IMR-90 (cell line): ENCODE data around the gene IRF2BP2. TPM values are rescaled to one million over a fixed set of nuclear protein-coding genes. Genes with fewer than 3 reads are reported as not detected.

Experiments
- ATAC-seq: fragments of 200-7000 bp; cut with Tn5 transposase; 2 replicates; pipeline ENCODE4 v1.9.1; 2020; ENCODE audit warnings: low read depth, mild to moderate bottlenecking, moderate library complexity
- BruUV-seq: library from RNA; stranded (reverse); fragments of 400-500 nt; replicated peaks from 2 replicates; lab custom pipeline; 2021; lab: Mats Ljungman, UMichigan
- CTCF ChIA-PET: fragments of 300-600 bp; formaldehyde crosslinking; extraction: SDS; loops from one replicate; lab custom pipeline; 2021; ENCODE audit warnings: antibody characterized with exemption; lab: Yijun Ruan, JAX
- POLR2A ChIA-PET: fragments of 300-600 bp; sonication (Branson Sonifier 250); formaldehyde crosslinking; loops from one replicate; lab custom pipeline; 2022; ENCODE audit warnings: antibody characterized with exemption; ENCODE audit not compliant: unreplicated experiment; lab: Charles Lee
- DNase-seq: peaks from one replicate; pipeline ENCODE4 v3.0.0; 2013
- H2AFZ ChIP-seq: replicated peaks from 2 replicates; pipeline ENCODE3; 2013; ENCODE audit warnings: low read length, mild to moderate bottlenecking; ENCODE audit not compliant: poor library complexity
- H2AK5ac ChIP-seq: 2 replicates; pipeline ENCODE4 v1.6.1; 2013; ENCODE audit warnings: low read depth, low read length, inconsistent platforms
- H2AK9ac ChIP-seq: replicated peaks from 2 replicates; pipeline ENCODE3; 2013; ENCODE audit warnings: mild to moderate bottlenecking, low read depth, low read length, moderate library complexity; ENCODE audit not compliant: poor library complexity
- H2BK120ac ChIP-seq: 2 replicates; pipeline ENCODE4 v1.6.1; 2013; ENCODE audit warnings: low read depth, low read length, inconsistent platforms
- H2BK15ac ChIP-seq: 3 replicates; pipeline ENCODE4 v1.6.1; 2013; ENCODE audit warnings: low read depth, low read length, inconsistent platforms
- H2BK20ac ChIP-seq: 2 replicates; pipeline ENCODE4 v1.6.1; 2013; ENCODE audit warnings: low read depth, mild to moderate bottlenecking, inconsistent platforms, low read length, moderate library complexity
- H2BK5ac ChIP-seq: 2 replicates; pipeline ENCODE4 v1.6.1; 2013; ENCODE audit warnings: mild to moderate bottlenecking, low read depth, low read length, inconsistent platforms; ENCODE audit not compliant: poor library complexity, severe bottlenecking
- H3K14ac ChIP-seq: replicated peaks from 2 replicates; pipeline ENCODE4 v1.6.1; 2013; ENCODE audit warnings: low read depth, low read length, inconsistent platforms
- H3K18ac ChIP-seq: 2 replicates; pipeline ENCODE4 v1.6.1; 2013; ENCODE audit warnings: low read depth, low read length, control low read depth
- H3K23ac ChIP-seq: 2 replicates; pipeline ENCODE4 v1.6.1; 2013; ENCODE audit warnings: low read depth, low read length, inconsistent platforms
- H3K27ac ChIP-seq: 2 replicates; pipeline ENCODE4 v1.5.1; 2013; ENCODE audit warnings: mild to moderate bottlenecking, control low read depth, low read length; ENCODE audit not compliant: insufficient read depth
- H3K27me3 ChIP-seq: 2 replicates; pipeline ENCODE4 v1.6.1; 2013; ENCODE audit warnings: low read length; ENCODE audit not compliant: control insufficient read depth, insufficient read depth
- H3K36me3 ChIP-seq: 2 replicates; pipeline ENCODE4 v1.6.1; 2013; ENCODE audit warnings: low read length, mixed read lengths; ENCODE audit not compliant: control insufficient read depth, insufficient read depth
- H3K4ac ChIP-seq: 2 replicates; pipeline ENCODE4 v1.6.1; 2013; ENCODE audit warnings: low read depth, low read length, inconsistent platforms
- H3K4me1 ChIP-seq: 2 replicates; pipeline ENCODE4 v1.6.1; 2013; ENCODE audit warnings: low read length, mixed read lengths; ENCODE audit not compliant: control insufficient read depth, insufficient read depth
- H3K4me2 ChIP-seq: 2 replicates; pipeline ENCODE4 v1.6.1; 2013; ENCODE audit warnings: low read depth, mild to moderate bottlenecking, control low read depth, low read length, moderate library complexity
- H3K4me3 ChIP-seq: 2 replicates; pipeline ENCODE4 v1.5.1; 2013; ENCODE audit warnings: low read depth, mild to moderate bottlenecking, control low read depth, low read length, moderate library complexity; ENCODE audit not compliant: insufficient read depth
- H3K56ac ChIP-seq: 2 replicates; pipeline ENCODE4 v1.6.1; 2013; ENCODE audit warnings: low read length, inconsistent platforms; ENCODE audit not compliant: insufficient read depth; ENCODE audit errors: extremely low read depth
- H3K79me1 ChIP-seq, 2 experiments: 2 replicates each; pipeline ENCODE4 v1.6.1; 2013; ENCODE audit warnings: low read length in 2 of 2, inconsistent platforms in 1 of 2, low read depth in 1 of 2
- H3K9ac ChIP-seq: 2 replicates; pipeline ENCODE4 v1.6.1; 2013; ENCODE audit warnings: low read depth, low read length, control low read depth
- H3K9me1 ChIP-seq: 2 replicates; pipeline ENCODE4 v1.6.1; 2013; ENCODE audit warnings: low read length, inconsistent platforms; ENCODE audit not compliant: insufficient read depth
- H3K9me3 ChIP-seq: 2 replicates; pipeline ENCODE4 v1.6.1; 2013; ENCODE audit warnings: low read length; ENCODE audit not compliant: control insufficient read depth, insufficient read depth
- H4K20me1 ChIP-seq: 2 replicates; pipeline ENCODE4 v1.6.1; 2013; ENCODE audit warnings: low read length, inconsistent platforms; ENCODE audit not compliant: insufficient read depth
- H4K5ac ChIP-seq: 2 replicates; pipeline ENCODE4 v1.6.1; 2013; ENCODE audit warnings: mild to moderate bottlenecking, low read depth, low read length, control low read depth
- H4K8ac ChIP-seq, 2 experiments: 2 replicates each; pipeline ENCODE4 v1.6.1; 2013; ENCODE audit warnings: low read depth in 2 of 2, low read length in 2 of 2, control low read depth in 1 of 2, inconsistent platforms in 1 of 2
- H4K91ac ChIP-seq: 2 replicates; pipeline ENCODE4 v1.6.1; 2013; ENCODE audit warnings: low read depth, low read length, inconsistent platforms; ENCODE audit not compliant: insufficient read depth
- BHLHE40 ChIP-seq: fragments of 150-350 bp; IDR thresholded peaks from 2 replicates; pipeline ENCODE4 v1.6.1; 2016; ENCODE audit warnings: mild to moderate bottlenecking, low read depth, low read length
- CEBPB ChIP-seq: IDR thresholded peaks from 2 replicates; pipeline ENCODE4 v1.6.1; 2012; ENCODE audit warnings: low read depth, low read length, improper control_type of control experiment
- CHD1 ChIP-seq: IDR thresholded peaks from 2 replicates; pipeline ENCODE4 v1.6.1; 2012; ENCODE audit warnings: low read depth, low read length, improper control_type of control experiment
- CTCF ChIP-seq: conservative IDR thresholded peaks from 2 replicates; pipeline ENCODE4 v1.5.1; 2012; ENCODE audit warnings: mild to moderate bottlenecking, low read depth, low read length, improper control_type of control experiment
- ELK1 ChIP-seq: fragments of 150-350 bp; IDR thresholded peaks from 2 replicates; pipeline ENCODE4 v1.6.1; 2016; ENCODE audit warnings: low read depth, mild to moderate bottlenecking, low read length, moderate library complexity, borderline replicate concordance
- MAFK ChIP-seq: IDR thresholded peaks from 2 replicates; pipeline ENCODE4 v1.6.1; 2012; ENCODE audit warnings: low read depth, low read length, improper control_type of control experiment
- MAZ ChIP-seq: IDR thresholded peaks from 2 replicates; pipeline ENCODE4 v1.6.1; 2012; ENCODE audit warnings: low read depth, mild to moderate bottlenecking, low read length, improper control_type of control experiment, moderate library complexity, borderline replicate concordance
- MXI1 ChIP-seq: IDR thresholded peaks from 2 replicates; pipeline ENCODE4 v1.6.1; 2012; ENCODE audit warnings: low read depth, mild to moderate bottlenecking, low read length, moderate library complexity, borderline replicate concordance
- NFE2L2 ChIP-seq: fragments of 150-350 bp; IDR thresholded peaks from 2 replicates; pipeline ENCODE4 v1.6.1; 2016; ENCODE audit warnings: low read depth, mild to moderate bottlenecking, low read length
- POLR2A ChIP-seq: IDR thresholded peaks from 2 replicates; pipeline ENCODE4 v1.6.1; 2012; ENCODE audit warnings: mild to moderate bottlenecking, low read depth, low read length
- RAD21 ChIP-seq: IDR thresholded peaks from 2 replicates; pipeline ENCODE4 v1.6.1; 2012; ENCODE audit warnings: low read length, improper control_type of control experiment
- RCOR1 ChIP-seq: IDR thresholded peaks from 2 replicates; pipeline ENCODE4 v1.6.1; 2012; ENCODE audit warnings: mild to moderate bottlenecking, low read length, improper control_type of control experiment; ENCODE audit not compliant: insufficient replicate concordance
- RFX5 ChIP-seq: IDR thresholded peaks from 2 replicates; pipeline ENCODE4 v1.8.0; 2012; ENCODE audit warnings: low read depth, mild to moderate bottlenecking, low read length, moderate library complexity
- SMC3 ChIP-seq: fragments of 150-350 bp; IDR thresholded peaks from 2 replicates; pipeline ENCODE4 v1.6.1; 2016; ENCODE audit warnings: low read depth, mild to moderate bottlenecking, antibody characterized with exemption, low read length, moderate library complexity
- WGBS, 2 experiments: methylation state at CpG; one replicate each; pipeline versions ENCODE4 v1.1.5 to v1.1.7; 2013; ENCODE audit warnings: missing lambda C conversion rate in 2 of 2; ENCODE audit not compliant: insufficient read length in 1 of 2; ENCODE audit errors: extremely low coverage in 2 of 2; 5-methylcytosine and 5-hydroxymethylcytosine counted together
- dilution Hi-C: fragments of 300-500 bp; cut with HindIII; formaldehyde crosslinking; loops from one replicate; pipeline ENCODE4 v1.14.3; 2018; ENCODE audit warnings: low sequenced_read_pairs; ENCODE audit not compliant: unreplicated experiment
- in situ Hi-C: fragments of 300-500 bp; cut with MboI; formaldehyde crosslinking; loops from 3 replicates; pipeline ENCODE4 v1.14.3; 2019; ENCODE audit warnings: low sequenced_read_pairs, inconsistent platforms, mixed read lengths
- intact Hi-C: fragments of 100-400 bp; cut with micrococcal nuclease; formaldehyde crosslinking; loops from 2 replicates; pipeline ENCODE4 v1.10.0; 2022
- polyA plus RNA-seq, 3 experiments: library from polyadenylated mRNA; depleted of rRNA; stranded (reverse); fragments of >200 nt; gene quantifications; 2 replicates each; pipeline ENCODE4 v1.2.3, GENCODE V29; 2012; ENCODE audit warnings: low replicate concordance in 1 of 3
- total RNA-seq: library from RNA; depleted of rRNA; stranded (reverse); fragments of >200 nt; gene quantifications from 2 replicates; pipeline ENCODE4 v1.2.3, GENCODE V29; 2012

The IRF2BP2 gene
- total and polyA plus RNA-seq, 2 of the 4 experiments (the other 2 are of a cell fraction): 47.0 to 66.6 TPM

- Histone ChIP-seq H3K9me1 (no peaks in the 10 kb centered on the region), H3K4me2 (peak overlapping the region; percentile 90), H3K9me3 (no peaks in the 10 kb centered on the region), H4K8ac (peak overlapping the region in 1 of 2 experiments; percentile 56; a peak in 3 of 4 replicates), H2AFZ (peak overlapping the region; percentile 50), H3K4ac (peak overlapping the region; percentile 86), H3K27me3 (no peaks in the 10 kb centered on the region), H2BK5ac (peak overlapping the region; percentile 96), H2AK5ac (peak overlapping the region; percentile 3; the same call in 1 of the 2 replicates), H2BK15ac (no peak overlapping the region), H2BK120ac (peak overlapping the region; percentile 82), H3K14ac (peak overlapping the region; percentile 76), H3K56ac (peak overlapping the region; percentile 74; the same call in 1 of the 2 replicates), H2AK9ac (peak overlapping the region; percentile 90), H2BK20ac (peak overlapping the region; percentile 60; the same call in 1 of the 2 replicates), H3K4me1 (peaks cover 9% of the 10 kb centered on the region), H4K91ac (peak overlapping the region; percentile 70), H3K18ac (peak overlapping the region; percentile 97), H3K27ac (peak overlapping the region; percentile 95), H3K23ac (peak overlapping the region; percentile 91), H3K4me3 (peak overlapping the region; percentile 76), H4K5ac (peak overlapping the region; percentile 28), H3K79me1 (peaks cover 0 to 11% of the 10 kb centered on the region in 2 experiments; a peak in 2 of 4 replicates), H4K20me1 (peaks cover 36% of the 10 kb centered on the region), H3K36me3 (peaks cover 28% of the 10 kb centered on the region), H3K9ac (peak overlapping the region; percentile 91)
- ChIA-PET CTCF (no interaction called here), POLR2A (interaction anchor here (2.0 kb wide), 1 partner anchor 116 kb away, joined by 7 read pairs; no protein-coding TSS in a partner anchor)
- ATAC-seq: peak; percentile 3; the same call in 1 of the 2 replicates
- intact Hi-C loops (loop anchor here (1.0 kb wide), 1 partner anchor 475 kb away; no protein-coding TSS in a partner anchor), in situ Hi-C loops (loop anchor here (5.0 to 25.0 kb wide), 2 partner anchors 111 to 254 kb away; no protein-coding TSS in a partner anchor), dilution Hi-C loops (no loop called here)
- no TSS peak for BruUV-seq
- peak; percentile 96 for DNase-seq
- WGBS, 2 experiments: 0% methylated on average over 49 of the region's 68 CpGs; no CpG with 5 or more reads in 1 of the 2 experiments
- peak; percentile 60; the same call in 1 of the 2 replicates for TF ChIP-seq BHLHE40
- TF ChIP-seq RAD21: peak; percentile 41
- TF ChIP-seq MAZ: no peak; the same call in 1 of the 2 replicates
- peak; percentile 17; the same call in 1 of the 2 replicates for TF ChIP-seq NFE2L2
- TF ChIP-seq MXI1: peak; percentile 89
- no peak for TF ChIP-seq SMC3
- TF ChIP-seq MAFK: peak; percentile 95
- no peak for TF ChIP-seq ELK1
- no peak for TF ChIP-seq CTCF
- peak; percentile 54 for TF ChIP-seq CHD1
- TF ChIP-seq RFX5: no peak
- no peak for TF ChIP-seq CEBPB
- TF ChIP-seq POLR2A: peak; percentile 69
- TF ChIP-seq RCOR1: no peak
Observed at GRCh38 chr1:234608025-234608910, 1.7 kb downstream of the IRF2BP2 start.
